GM21717 (cell line): ENCODE data around the gene RELB.

Experiments
- ATAC-seq: cut with Tn5 transposase; IDR thresholded peaks from one replicate; pipeline ENCODE4 v1.9.1; 2021; ENCODE audit warnings: mild to moderate bottlenecking, moderate library complexity; ENCODE audit not compliant: unreplicated experiment

RELB gene

DNA sequence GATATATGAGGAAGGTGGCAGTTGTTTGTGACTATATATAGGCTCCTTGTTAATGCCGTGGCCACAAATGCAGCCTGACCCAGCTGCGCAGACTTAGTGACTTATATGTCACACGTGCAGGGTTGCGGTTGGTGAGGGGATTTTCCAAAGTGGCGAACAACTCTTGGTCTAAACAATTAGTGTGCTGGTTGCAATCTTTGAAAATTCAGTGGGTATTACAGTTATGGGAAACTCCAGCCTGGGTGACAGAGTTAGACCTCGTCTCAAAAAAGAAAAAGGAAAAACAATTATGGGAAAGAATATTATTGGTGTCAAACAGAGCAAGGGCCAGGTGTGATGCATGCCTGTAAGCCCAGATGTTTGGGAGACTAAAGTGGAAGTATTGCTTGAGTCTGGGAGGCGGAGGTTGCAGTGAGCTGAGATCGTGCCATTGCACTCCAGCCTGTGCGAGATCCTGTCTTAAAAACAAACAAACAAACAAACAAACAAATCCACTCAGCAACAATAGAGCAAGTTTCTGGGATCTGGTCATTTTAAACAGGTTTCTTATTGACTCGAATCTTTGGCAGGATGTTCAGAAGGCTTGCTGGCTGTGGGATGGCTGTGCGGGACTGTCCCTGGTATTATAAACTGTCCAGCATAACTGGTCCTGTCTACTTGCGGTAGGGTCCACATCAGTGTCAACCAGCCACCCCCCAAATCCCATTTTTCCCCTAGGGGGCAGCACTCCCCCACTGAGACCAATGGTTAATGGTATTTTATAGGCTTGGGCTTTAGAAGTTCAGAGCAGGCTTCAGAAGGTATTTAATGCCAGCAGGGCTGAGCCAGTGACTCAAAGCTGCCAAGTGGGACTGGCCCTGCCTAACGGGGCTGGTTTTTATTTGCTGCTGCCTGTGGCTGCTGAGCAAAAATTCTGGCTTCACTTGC lies 15.4 kb downstream of the RELB start:
- ATAC-seq = peak; percentile 47

GRCh38 chr19:45019187-45019586 lies 17.9 kb downstream of the RELB start:
- no peak for ATAC-seq

DNA sequence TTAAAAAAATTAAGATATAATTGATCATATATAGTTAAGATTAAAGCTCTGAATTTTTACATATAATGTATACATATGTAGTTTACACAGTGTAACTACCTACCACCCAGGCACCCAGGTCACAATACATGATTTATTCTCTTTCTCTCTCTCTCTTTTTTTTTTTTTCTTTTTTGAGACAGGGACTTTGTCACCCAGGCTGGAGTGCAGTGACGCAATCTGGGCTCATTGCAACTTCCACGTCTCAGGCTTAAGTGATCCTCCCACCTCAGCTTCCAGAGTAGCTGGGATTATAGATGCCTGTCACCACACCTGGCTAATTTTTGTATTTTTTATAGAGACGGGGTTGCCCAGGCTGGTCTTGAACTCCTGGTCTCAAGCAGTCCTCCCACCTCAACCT lies 18.8 kb downstream of the RELB start:
- ATAC-seq = no peak

GRCh38 chr19:45021971-45022370 lies 20.7 kb downstream of the RELB start:
- no peak for ATAC-seq

DNA sequence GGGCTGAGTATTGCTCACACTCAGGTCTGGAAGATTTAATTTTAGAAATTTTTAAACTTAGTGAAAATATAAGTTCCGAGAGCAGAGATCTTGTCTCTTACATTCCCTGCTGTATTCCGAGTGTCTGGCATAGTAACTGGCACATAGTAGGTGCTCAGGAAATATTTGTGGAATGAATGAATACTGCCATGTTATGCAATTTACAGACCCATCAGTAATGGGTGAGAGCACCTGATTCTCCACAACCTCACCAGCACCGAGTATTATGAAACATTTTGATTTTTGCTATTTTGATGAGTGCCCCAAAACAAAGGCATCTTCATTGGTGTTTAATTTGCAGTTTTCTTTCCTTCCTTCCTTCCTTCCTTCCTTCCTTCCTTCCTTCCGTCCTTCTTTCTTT lies 21.8 kb downstream of the RELB start:
- ATAC-seq = no peak

DNA sequence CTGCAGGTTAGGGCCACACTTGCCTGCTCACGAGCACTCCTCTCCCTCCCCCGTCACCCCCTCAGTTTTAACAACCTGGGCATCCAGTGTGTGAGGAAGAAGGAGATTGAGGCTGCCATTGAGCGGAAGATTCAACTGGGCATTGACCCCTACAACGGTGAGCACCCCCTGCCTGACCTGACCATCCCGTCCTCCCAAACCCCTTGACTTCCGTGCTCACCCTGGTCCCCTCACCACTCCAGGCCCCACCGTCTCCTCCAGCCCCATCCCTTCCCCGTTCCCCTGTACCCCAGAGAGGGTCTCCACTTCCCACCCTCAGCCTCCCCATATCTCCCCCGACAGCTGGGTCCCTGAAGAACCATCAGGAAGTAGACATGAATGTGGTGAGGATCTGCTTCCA lies 24.0 kb downstream of the RELB start:
- no peak for ATAC-seq

DNA sequence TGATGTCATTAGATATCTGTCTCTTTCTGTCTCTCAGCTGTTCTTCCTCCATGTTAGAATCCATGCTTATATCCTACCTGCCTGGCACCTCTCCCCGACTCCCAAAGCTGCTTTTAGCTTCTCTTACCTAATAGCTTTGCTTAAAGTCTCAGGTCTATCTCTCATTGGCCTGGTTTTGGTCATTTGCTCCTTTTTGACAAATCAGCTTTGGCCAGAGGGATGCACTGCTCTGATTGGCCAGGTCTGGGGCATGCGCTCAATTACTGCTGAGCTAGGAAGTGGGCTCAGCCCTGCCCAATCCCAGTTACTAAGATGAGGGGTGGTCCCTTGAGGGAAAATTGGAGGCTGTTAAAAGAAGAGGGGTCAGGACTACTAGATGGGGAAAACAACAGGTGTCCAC lies 26.1 kb downstream of the RELB start:
- ATAC-seq = no peak

DNA sequence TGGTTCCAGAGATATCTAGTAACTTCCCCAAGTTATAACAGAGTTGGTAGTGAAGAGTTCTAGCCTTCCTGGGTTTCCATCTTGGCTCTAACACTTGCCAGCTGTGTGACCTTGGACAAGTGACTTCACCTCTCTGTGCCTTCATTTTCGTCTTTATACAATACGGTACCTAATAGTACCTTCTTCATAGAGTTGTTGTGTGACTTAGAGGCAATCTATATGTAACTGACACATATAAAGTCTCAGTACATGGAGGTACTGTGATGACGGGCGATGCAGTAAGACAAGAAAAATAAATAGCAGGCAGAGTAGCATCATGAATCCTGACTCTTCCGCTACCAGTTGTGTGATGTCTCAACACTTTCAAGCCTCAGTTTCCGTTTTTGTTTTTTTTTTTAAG lies 29.6 kb downstream of the RELB start:
- ATAC-seq = no peak

GRCh38 chr19:45032421-45032820 lies 31.2 kb downstream of the RELB start:
- no peak for ATAC-seq

DNA sequence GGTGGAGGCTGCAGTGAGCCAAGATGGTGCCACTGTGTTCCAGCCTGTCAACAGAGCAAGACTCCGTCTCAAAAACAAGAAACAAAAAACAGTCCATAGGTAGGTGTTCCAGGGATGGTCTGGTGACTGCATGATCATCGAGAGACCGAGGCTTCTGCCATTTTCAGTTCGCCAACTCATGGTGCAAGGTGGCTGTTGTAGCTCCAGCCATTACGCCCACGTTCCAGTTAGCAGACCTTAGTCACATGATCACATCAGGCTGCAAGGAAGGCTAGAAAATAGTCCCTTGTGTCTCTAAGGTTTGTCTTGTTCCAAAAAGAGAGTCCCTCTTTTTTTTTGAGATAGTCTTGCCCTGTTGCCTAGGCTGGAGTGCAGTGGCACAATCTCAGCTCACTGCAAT lies 34.5 kb downstream of the RELB start:
- no peak for ATAC-seq

DNA sequence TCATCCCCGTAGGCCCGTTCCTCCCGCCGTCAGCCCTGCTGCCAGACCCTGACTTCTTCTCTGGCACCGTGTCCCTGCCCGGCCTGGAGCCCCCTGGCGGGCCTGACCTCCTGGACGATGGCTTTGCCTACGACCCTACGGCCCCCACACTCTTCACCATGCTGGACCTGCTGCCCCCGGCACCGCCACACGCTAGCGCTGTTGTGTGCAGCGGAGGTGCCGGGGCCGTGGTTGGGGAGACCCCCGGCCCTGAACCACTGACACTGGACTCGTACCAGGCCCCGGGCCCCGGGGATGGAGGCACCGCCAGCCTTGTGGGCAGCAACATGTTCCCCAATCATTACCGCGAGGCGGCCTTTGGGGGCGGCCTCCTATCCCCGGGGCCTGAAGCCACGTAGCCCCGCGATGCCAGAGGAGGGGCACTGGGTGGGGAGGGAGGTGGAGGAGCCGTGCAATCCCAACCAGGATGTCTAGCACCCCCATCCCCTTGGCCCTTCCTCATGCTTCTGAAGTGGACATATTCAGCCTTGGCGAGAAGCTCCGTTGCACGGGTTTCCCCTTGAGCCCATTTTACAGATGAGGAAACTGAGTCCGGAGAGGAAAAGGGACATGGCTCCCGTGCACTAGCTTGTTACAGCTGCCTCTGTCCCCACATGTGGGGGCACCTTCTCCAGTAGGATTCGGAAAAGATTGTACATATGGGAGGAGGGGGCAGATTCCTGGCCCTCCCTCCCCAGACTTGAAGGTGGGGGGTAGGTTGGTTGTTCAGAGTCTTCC lies 36.3 kb downstream of the RELB start:
- no peak for ATAC-seq

DNA sequence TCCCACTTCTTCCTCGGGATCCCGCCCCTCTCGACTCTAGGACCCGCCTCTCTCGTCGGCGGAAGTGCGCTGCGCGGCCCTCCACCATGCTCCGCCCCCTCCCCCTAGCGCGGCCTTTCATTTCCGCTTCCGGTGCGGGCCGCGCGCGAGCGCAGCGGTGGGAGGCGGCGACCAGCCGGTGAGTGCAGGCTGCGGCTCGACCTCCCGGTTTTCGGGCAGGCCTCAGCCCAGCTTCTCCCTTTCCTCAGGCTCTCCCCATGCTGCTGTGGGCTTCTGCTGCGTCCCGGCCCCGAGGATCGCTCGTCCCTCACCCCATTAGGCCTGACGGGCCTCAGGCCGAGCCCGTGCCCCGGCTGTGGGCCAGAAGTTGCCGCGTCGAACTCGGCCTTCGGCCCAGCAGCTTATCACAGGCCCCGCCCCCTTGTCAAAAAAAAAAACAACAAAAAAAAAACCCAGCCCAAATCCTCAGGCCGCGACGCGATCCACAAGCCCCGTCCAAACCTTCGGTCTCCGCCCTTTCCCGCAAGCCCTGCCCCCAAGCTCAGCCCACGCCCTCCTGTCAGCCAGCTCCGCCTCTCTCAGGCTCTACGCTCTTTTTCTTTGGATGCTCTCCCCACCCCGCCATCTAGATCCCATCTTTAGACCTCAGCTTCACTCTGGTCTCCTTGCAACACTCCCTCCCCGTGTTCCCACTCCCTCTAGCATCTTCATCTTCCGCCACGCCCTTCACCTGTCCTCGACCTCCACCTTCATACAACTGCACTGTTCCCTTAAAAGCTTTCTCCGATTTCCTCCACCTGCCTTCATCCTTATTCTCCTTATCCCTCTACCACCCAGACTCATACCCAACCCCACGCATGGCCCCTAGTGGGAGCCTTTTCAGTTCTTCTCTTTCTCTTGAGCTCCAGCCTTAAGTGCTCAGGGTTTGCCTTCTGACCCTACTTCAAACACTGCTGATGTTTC lies 37.9 kb downstream of the RELB start, which contains the start of gene CLASRP:
CLASRP (plus strand) TSS at position 115 of the 963 bp plus-strand sequence. CDS start 1,168 bp downstream, outside the sequence.
- ATAC-seq = peak; percentile 63

DNA sequence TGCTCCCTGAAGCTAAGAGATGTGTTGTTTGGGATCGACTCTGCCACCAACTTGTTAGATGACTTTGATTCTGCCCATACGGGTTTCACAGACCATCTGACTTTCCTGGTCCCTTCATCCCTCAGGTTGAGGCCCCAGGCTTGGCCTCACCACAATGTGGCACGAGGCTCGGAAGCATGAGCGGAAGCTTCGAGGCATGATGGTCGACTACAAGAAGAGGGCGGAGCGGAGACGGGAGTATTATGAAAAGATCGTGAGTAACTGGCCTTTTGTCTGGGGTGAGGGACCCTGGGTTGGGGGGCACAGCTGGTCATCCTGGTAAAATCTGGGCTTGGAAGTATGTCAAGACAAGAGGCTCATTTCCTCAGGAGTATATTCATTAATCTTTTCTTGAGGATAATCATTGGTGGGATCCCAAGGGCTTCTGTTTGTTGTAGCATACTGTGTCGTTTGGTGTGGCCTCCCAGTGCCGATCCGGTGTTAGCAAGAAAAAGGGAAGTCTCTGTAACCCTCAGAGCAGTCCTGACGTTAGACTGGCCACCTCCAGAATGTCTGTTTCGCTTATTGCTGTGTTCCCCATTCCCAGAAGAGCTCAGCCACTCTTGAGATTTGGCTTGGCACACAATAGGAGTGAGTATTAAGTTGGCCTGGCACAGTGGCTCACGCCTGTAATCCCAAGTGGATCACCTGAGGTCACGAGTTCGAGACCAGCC lies 39.0 kb downstream of the RELB start:
- ATAC-seq = no peak

DNA sequence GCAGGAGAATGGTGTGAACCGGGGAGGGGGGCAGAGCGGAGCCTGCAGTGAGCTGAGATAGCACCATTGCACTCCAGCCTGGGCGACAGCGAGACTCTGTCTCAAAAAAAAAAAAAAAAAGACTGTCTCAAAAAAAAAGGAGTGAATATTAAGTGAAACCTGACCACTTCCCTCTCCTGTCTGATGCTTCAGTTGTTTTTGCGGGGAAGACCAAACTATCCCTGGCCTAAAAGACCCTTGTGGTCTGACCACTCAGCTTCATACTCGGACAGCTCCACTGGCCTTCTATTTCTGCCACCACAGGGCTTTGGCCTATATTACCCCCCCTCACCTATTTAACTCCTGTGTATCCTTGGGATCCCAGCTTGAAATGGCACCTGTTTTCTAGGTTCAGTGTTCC lies 39.9 kb downstream of the RELB start:
- no peak for ATAC-seq

DNA sequence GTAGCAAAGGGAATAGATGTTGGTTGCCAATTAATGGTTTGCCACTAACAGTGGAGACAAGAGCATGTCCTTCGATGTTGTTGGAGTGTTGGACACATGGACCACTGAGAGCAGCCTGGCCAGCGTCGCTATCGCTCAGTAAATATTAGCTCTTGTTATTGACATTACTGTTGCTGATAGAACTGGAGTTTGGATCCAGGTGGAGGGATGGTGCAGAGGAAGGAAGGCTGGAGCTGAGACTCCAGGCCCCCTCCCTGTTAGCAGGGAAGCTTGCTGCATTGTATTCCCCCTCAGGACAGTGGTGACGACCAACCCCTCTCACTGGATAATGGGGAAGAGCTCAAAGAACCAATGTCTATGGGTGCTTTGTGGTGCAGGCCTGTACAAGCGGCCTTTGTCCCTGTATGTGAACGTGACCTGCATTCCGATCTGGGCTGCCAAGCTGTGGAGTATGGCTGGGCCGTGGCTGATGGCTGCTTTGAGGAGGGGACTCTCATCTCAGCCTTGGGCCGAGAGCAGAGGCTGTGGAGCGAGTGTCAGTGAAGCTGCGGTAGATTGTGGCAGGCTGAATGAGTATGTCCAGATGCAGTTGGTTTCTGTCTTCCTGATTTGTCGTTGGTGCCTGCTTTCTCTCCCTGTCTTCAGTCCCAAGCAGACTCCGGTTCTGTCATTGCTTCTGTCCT lies 44.5 kb downstream of the RELB start:
- ATAC-seq = no peak

DNA sequence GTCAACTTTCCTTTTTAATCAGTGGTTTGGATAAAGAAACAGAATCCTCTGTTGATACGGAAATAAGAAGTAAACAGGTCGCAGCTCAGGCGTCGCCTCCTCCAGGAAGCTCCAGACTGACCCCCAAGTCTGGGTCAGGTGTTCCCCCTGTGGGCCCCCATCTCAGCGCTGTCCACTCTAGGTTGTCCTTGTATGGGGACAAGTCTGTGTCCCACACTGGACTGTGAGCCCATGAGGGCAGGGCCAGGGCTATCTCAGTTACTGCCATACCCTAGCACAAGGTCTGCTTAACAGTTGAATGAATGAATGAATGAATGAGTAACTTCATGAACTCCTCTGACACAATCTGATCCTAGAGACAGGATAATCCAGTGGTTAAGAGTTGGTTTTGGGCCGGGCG lies 45.1 kb downstream of the RELB start:
- ATAC-seq = no peak

DNA sequence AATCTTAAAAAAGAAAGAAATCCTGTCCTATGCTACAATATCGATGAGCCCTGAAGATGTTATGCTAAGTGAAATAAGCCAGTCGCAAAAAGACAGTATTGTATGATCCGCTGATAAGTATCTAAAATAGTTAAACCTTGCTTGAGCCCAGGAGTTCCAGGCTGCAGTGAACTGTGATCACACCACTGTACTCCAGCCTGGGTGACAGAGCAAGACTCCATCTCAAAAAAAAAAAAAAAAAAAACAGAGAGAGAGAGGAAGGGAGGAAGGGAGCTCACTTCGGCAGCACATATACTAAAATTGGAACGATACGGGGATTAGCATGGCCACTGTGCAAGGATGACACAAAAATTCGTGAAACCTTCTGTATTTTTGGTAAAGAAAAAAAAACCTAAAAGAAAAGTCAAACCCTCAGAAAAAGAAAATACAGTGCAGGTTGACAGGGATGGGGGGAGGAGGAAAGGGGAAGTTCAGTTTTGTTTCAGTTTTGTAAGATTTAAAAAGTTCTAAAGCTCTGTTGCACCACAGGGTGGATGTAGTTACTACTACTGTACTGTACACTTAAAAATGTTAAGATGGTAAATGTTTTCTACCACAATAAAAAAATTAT lies 46.0 kb downstream of the RELB start:
- no peak for ATAC-seq

DNA sequence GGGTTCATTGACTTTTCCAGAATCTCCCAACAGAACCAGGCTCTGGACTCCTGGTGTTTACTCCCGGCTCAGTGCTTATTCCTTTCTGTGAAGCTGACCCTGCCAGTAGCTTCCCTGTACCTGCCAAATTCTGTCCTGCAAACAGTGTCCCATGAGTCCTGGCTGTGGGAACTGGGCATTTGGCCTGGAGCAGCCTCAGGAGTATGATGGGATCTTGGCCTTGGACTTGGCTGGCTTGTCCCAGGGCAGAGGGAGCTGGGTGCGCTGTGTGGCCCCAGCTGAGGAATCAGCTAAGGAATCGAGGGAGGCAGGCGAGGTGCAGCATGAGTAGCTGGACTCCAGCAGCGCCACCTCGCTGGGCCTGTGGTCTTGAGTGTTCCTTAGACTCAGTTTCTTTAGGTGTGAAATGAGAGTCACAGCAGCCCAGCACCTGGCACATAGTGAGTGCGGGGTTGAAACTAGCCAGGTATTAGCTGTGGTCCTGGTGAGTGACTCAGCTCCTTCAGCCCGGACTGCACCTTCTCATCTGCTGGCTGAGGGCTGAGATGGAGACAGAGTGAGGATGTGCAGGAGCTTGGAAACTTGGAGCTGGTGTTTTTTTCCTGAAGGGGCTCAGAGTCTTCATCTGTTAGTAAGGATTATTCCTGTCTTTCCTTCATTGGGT lies 47.9 kb downstream of the RELB start:
- no peak for ATAC-seq

GRCh38 chr19:45050036-45050435 lies 48.8 kb downstream of the RELB start:
- ATAC-seq = no peak
